Peyer's patch (tissue), 4 donors: Measurements from ENCODE around the gene DLGAP4. TPM values are rescaled to one million over a fixed set of nuclear protein-coding genes. Genes with fewer than 3 reads are reported as not detected.

ENCODE experiments used
- DNase-seq, 3 donors: peaks; one replicate each; pipeline ENCODE4 v3.0.0-alpha.2; 2017 to 2019
- H3K27ac ChIP-seq, 4 donors: fragments of 200-600 bp; sonication (generic); one replicate each; pipeline ENCODE4 v1.5.1; 2016 to 2019
- H3K27me3 ChIP-seq, 2 donors: fragments of 200-600 bp; sonication (generic); one replicate each; pipeline ENCODE4 v1.5.1; 2019
- H3K36me3 ChIP-seq, 3 donors: fragments of 200-600 bp; sonication (generic); one replicate each; pipeline ENCODE4 v1.5.1; 2016 to 2019
- H3K4me1 ChIP-seq, 4 donors: fragments of 200-600 bp; sonication (generic); one replicate each; pipeline ENCODE4 v1.5.1; 2016 to 2019
- H3K4me3 ChIP-seq, 4 donors: fragments of 200-600 bp; sonication (generic); 1 replicate in 3 of 4; 2 replicates in 1 of 4; pipeline ENCODE4 v1.5.1; 2016 to 2019; ENCODE audit warnings: mild to moderate bottlenecking in 1 of 4
- H3K9me3 ChIP-seq, 4 donors: fragments of 200-600 bp; sonication (generic); one replicate each; pipeline ENCODE4 v1.5.1; 2016 to 2019; ENCODE audit warnings: mild to moderate bottlenecking in 1 of 4
- POLR2A ChIP-seq, 2 donors: fragments of 450-650 bp; IDR thresholded peaks; one replicate each; pipeline ENCODE4 v1.5.1; 2017; ENCODE audit warnings: antibody characterized with exemption in 2 of 2, mild to moderate bottlenecking in 2 of 2, moderate library complexity in 2 of 2
- total RNA-seq, 4 donors: library from RNA; depleted of rRNA; stranded (reverse); fragments of >200 nt; gene quantifications; one replicate each; pipeline ENCODE4 v1.1.0, GENCODE V29; 2016
- TF ChIP-seq, protein P1 (sequence below), 6 experiments: fragments of 450-650 bp in 4 of 6; fragments of 200-600 bp in 2 of 6; sonication (generic) in 1 of 6; IDR thresholded peaks; one replicate each; pipeline ENCODE4 v1.5.1; 2017 to 2019; ENCODE audit warnings: antibody characterized with exemption in 6 of 6, mild to moderate bottlenecking in 3 of 6, moderate library complexity in 1 of 6

The DLGAP4 gene
- total RNA-seq, 4 donors from 2014 or later, result 44.5 to 70.1 (median 59.0) TPM

DNA sequence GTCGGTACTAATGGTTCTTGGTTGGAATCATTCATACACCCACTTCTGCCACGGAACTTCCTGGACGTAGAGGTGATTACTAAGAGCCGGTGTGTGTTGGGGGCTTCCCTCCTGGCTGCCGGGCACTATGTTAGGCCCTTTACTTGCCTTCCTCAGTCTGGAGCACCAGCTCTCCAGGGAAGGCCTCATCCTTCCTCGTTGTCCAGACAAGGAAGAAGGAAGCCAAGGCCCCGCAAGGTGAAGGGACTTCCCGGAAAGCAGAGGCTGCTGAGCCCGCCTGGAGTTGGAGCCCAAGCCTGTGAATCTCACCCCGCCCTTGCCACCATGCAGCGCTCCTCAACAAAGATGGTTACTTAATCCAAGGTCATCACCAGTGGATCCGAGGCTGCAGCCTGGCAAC lies 43.7 kb upstream of the DLGAP4 start:
- TF ChIP-seq POLR2A (IDR thresholded peaks at IDR 0.05), result no peak
- TF ChIP-seq, protein P1, sequence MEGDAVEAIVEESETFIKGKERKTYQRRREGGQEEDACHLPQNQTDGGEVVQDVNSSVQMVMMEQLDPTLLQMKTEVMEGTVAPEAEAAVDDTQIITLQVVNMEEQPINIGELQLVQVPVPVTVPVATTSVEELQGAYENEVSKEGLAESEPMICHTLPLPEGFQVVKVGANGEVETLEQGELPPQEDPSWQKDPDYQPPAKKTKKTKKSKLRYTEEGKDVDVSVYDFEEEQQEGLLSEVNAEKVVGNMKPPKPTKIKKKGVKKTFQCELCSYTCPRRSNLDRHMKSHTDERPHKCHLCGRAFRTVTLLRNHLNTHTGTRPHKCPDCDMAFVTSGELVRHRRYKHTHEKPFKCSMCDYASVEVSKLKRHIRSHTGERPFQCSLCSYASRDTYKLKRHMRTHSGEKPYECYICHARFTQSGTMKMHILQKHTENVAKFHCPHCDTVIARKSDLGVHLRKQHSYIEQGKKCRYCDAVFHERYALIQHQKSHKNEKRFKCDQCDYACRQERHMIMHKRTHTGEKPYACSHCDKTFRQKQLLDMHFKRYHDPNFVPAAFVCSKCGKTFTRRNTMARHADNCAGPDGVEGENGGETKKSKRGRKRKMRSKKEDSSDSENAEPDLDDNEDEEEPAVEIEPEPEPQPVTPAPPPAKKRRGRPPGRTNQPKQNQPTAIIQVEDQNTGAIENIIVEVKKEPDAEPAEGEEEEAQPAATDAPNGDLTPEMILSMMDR (IDR thresholded peaks at IDR 0.05), result no peak
- peak in 1 of 3 donors; percentile 31 for DNase-seq
- H3K9me3 ChIP-seq, result no peaks in the 10 kb centered on the region
- H3K4me1 ChIP-seq, result no peaks in the 10 kb centered on the region
- H3K4me3 ChIP-seq, result no peak overlapping the region
- H3K27me3 ChIP-seq, result no peaks in the 10 kb centered on the region
- H3K27ac ChIP-seq, result no peak overlapping the region
- no peaks in the 10 kb centered on the region for H3K36me3 ChIP-seq

DNA sequence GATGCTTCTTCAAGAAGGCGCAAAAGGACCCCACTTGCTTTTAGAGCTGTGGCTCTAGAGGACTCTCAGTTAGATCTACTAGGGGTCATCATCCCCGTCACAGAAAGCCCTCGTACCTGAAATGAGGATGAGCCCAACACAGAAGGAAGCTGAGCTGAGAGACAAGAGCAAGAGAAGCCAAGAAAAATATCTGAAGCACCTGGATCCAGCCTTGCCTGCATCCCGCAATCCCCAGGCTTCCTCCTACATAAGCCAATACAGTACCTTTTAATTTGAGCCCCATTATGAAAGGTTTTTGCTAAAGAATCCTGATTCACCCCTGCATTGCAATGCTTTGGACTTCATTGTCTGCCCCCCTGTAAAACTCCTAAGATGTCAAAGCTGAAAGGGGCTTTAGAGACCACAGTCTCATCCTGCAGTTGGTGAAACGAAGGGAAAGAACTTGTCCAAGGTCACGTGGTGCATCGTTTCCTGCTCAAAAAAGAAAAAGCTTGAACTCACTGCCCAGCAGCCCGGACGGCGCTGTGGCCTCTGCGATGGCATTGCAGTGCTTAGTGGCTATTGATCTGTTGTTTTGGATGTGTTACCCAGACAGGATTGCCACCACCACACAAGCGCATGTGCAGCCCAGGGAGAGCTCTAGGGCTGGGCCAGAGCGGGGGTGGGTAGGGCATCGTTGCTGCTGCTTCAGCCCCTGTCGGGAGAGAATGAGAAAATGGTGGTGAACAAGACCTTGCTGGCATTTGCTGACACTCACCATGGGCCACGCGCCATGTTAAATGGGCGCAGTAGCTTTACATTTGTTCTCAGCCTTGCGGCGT lies 41.5 kb upstream of the DLGAP4 start:
- no peak overlapping the region for H3K27ac ChIP-seq
- H3K27me3 ChIP-seq, result no peaks in the 10 kb centered on the region
- TF ChIP-seq POLR2A (IDR thresholded peaks at IDR 0.05), result no peak
- TF ChIP-seq, protein P1 (IDR thresholded peaks at IDR 0.05), result no peak
- H3K4me3 ChIP-seq, result no peak overlapping the region
- H3K4me1 ChIP-seq, result no peaks in the 10 kb centered on the region
- no peaks in the 10 kb centered on the region for H3K36me3 ChIP-seq
- no peaks in the 10 kb centered on the region for H3K9me3 ChIP-seq
- no peak for DNase-seq

- TF ChIP-seq POLR2A (IDR thresholded peaks at IDR 0.05), result no peak
- TF ChIP-seq, protein P1 (IDR thresholded peaks at IDR 0.05), result no peak
- H3K27me3 ChIP-seq, result no peaks in the 10 kb centered on the region
- no peak for DNase-seq
- H3K27ac ChIP-seq, result no peak overlapping the region
- H3K4me3 ChIP-seq, result no peak overlapping the region
- H3K36me3 ChIP-seq, result no peaks in the 10 kb centered on the region
- no peaks in the 10 kb centered on the region for H3K9me3 ChIP-seq
- H3K4me1 ChIP-seq, result no peaks in the 10 kb centered on the region
Observed at GRCh38 chr20:36266189-36266588, 40.0 kb upstream of the DLGAP4 start.

DNA sequence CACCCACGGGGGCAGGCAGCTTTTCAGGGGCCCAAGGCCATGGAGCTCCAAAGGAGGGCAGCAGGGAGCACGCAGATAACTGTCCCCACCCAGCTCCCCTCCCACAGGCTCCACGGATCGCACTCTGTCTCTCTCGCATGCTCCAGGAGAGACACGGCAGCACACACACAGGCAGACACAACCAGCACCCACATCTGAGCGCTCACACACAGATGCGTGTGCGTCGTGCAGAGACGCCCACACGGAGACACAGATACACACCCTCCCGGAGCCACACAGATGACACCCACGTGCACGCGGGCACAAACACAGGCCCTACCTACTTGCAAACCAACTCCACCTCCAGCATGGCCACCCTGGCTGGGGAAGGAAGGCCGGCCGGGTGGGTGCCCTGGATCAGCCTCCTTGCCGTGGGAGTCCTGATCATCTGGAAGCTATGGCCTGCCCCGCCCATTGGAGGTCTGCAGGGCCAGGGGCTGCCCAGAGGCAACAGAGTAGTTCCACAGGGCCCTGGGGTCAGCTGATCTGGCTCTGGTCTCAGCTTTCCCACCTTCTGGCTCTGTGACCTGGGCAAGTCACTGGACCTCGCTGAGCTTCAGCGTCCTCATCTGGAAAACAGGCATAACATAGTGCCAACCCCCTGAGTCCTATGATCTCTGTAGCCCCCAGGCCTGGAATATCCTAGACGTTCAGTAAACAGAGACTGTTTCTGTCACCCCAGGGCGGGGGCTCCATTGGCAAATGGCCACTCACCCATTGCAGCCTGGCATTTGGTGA lies 38.3 kb upstream of the DLGAP4 start:
- TF ChIP-seq, protein P1 (IDR thresholded peaks at IDR 0.05), result no peak
- TF ChIP-seq POLR2A (IDR thresholded peaks at IDR 0.05), result no peak
- DNase-seq, result no peak
- no peaks in the 10 kb centered on the region for H3K4me1 ChIP-seq
- no peak overlapping the region for H3K27ac ChIP-seq
- H3K36me3 ChIP-seq, result no peaks in the 10 kb centered on the region
- no peak overlapping the region for H3K4me3 ChIP-seq
- H3K9me3 ChIP-seq, result no peaks in the 10 kb centered on the region
- H3K27me3 ChIP-seq, result no peaks in the 10 kb centered on the region

DNA sequence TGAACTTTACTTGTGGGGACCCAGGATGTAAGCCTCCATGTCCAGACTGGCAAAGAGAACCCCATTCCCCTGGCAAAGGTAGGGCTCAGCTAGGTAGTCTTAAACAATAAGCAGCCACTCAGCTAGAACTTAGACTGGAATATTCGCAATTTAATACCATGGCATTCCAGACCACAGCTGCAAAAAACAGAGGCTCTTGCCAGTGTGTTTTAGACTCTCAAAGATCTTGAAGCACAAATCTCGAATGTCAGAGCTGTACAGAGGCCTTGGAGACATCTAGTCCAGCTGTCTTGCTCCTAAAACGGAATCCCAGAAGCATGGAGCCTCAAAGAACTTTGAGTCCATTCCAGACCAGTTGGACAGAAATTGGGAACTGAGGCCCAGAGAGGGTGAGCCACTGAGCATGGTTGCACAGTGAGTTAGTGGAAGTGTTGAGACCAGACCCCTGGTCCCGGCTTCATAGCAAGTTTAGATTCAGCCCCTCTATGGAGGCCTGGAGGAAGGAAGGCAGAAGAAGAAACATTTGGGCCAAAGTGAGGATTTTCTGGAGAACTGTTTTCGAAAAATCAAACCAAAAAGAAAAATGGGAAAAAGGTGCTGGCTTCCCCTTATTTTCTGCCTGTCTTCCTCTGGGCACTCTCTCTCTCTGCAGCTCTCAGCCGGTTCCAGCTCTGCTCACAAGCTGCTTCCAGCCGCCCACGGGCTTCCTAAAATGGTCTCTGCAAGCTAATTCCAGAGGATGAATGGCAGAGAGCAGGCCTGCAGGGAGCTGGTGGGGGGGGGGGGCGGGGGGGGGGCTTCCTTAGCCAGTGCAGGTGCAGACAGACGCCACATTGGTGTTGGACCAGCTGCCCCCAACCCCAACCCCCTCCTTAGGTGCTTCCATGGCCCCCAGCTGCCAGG lies 37.4 kb upstream of the DLGAP4 start:
- Histone ChIP-seq H3K4me3 (no peak overlapping the region), H3K36me3 (no peaks in the 10 kb centered on the region), H3K27me3 (no peaks in the 10 kb centered on the region), H3K4me1 (no peaks in the 10 kb centered on the region), H3K27ac (no peak overlapping the region), H3K9me3 (no peaks in the 10 kb centered on the region)
- no peak for TF ChIP-seq POLR2A (IDR thresholded peaks at IDR 0.05)
- TF ChIP-seq, protein P1 (IDR thresholded peaks at IDR 0.05), result no peak
- no peak for DNase-seq
